GM18520 (cell line): ENCODE measurements around the gene INTS12.
"Not testable (repeated sequence)": the region's sequence is repeated elsewhere in the genome, so short reads cannot be mapped to it uniquely, and the experiment has no call there.

Experiments
- ATAC-seq: cut with Tn5 transposase; IDR thresholded peaks from one replicate; pipeline ENCODE4 v1.9.1; 2021; ENCODE audit not compliant: unreplicated experiment

INTS12 gene

GRCh38 chr4:105708181-105709080, at the start of gene INTS12, which contains the start of gene GSTCD:
Gene INTS12, minus strand, starts transcription at chr4:105708689. Its CDS starts 8,684 bp downstream, at chr4:105700005.
Gene GSTCD, plus strand, starts transcription at chr4:105708784. Its CDS starts 8,830 bp downstream, at chr4:105717614.
- ATAC-seq = peak; percentile 66

DNA sequence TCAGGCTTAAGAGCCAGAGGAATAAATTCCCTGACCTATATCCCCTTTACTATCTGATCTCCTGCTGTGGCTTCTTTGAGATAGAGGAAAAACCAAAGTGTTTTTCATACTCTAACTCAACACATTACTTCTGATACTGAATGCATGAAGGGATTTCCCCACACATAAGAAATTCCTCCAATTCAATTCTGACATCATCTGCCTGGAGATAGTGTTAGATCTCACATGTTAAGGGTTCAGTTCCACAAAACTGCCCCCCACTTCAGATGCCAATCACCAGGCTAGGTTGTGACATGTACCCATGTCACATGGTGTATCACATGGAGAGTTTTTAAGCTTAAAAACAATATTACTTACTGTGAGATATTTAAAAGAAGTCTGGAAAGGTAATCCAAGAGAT, 46.9 kb upstream of the INTS12 start:
- ATAC-seq = no peak

- ATAC-seq = no peak
Observed at GRCh38 chr4:105753361-105753760, 44.9 kb upstream of the INTS12 start.

DNA sequence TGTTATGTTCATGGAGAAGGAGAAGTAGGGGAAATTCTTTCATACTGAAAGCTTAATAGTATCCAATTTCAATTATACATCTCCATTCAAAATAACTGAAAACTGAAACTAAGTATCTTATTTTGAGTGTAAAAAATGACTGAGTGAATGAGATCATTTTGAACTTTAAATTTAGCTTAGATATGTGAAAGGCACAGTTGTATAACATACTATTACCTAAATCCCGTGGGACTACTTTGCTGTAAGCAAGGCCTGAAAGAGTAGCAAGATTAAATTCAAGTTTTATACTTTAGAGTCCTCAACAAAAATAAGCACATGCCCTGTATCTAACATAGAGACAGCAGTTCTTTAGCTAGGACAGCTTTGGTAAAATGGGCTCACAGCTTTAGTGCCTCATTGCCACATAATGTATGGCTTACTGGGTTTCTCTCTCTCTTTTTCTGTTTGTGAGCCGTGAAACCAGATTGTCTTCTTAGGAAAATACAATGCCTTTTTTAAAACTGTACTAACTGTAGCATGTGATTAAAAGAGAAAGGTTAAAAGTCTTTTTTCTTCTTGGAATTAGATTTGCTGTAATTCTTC, 43.3 kb upstream of the INTS12 start:
- no peak for ATAC-seq

- no peak for ATAC-seq
Observed at GRCh38 chr4:105748222-105748621, 39.7 kb upstream of the INTS12 start.

- no peak for ATAC-seq
Observed at GRCh38 chr4:105741548-105741947, 33.1 kb upstream of the INTS12 start.

GRCh38 chr4:105735217-105735616, 26.7 kb upstream of the INTS12 start:
- not testable (repeated sequence) for ATAC-seq

GRCh38 chr4:105729895-105730294, 21.4 kb upstream of the INTS12 start:
- ATAC-seq = not testable (repeated sequence)

DNA sequence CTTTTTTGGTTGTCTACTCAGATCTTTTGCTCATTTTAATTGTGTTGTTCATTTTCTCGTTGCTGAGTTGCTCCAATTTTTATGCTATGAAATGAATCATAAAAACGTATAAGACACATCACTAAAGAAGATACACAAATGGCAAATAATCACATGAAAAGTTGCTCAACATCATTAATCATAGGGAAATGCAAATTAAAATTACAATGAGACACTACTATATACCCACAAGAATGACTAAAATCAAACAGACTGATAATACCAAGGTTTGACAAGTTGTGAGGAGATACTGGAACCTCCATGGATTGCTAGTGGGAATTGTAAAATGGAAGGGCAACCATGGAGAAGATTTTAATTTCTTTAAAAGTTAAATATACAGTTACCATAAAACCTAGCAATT, 17.1 kb upstream of the INTS12 start:
- ATAC-seq = no peak

DNA sequence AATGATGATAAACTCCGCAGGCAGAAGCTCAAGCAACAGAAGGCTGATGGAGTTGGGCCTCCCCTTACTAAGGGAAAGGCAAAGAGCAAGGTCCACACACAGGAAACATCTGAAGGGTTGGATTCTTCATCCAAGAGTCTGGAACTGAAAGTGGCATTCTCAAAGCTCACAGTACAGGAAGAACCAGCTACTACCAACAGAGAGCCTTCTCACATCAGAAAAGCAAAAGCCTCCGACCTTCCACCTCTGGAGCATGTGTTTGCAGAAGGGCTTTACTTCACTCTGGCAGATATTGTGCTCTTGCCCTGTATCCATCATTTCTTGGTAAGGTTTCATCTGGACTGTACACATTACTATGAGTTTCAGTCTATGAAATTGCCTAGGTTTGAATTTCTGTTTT, 10.7 kb upstream of the INTS12 start:
- ATAC-seq = no peak

DNA sequence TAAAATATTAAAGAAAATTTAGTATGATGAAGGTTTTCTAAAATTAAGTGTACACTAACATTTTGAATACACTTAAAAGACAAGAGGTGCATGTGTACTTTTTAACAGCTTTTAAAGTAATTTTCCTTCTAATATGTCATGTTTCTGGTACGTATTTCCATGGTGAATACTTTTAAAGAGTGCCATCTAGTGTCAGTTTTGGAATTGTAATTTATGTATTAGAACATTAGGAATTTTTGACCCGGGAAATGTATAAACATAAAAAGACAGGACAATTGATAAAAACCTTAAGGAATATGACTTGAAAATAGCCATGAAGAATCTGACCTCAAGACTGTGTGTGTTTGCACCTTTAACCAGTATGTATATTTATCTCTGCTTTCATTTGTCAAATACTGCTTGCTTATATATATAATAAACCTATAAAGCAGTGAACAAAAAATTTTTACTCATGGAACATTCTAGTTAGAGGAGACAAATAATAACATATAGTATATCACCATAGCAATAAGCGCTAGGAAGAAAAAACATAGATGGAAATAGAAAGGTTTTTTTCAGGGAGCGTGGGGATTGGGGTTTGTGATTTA, 7.3 kb upstream of the INTS12 start:
- ATAC-seq = no peak

DNA sequence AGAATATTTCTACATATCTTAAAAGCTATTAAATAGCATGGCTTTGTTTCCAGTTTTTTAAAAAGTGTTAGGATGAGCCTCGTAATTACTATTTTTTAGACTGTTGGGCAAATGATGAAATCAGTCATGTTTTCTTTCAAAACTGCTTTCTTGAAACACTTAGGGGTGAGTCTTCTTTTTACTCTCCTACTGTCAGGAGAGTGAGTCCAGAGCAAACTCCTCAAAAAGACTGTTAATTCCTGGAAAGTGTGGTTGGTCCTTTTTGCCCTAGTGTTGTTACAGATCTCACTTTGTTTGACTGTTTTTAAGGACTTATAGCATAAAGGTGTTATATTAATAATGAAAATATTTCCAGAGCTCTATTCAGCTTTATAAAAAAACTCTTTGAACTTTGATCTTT, 6.4 kb upstream of the INTS12 start:
- no peak for ATAC-seq

GRCh38 chr4:105714071-105714521, 5.6 kb upstream of the INTS12 start:
- ATAC-seq = peak; percentile 53

DNA sequence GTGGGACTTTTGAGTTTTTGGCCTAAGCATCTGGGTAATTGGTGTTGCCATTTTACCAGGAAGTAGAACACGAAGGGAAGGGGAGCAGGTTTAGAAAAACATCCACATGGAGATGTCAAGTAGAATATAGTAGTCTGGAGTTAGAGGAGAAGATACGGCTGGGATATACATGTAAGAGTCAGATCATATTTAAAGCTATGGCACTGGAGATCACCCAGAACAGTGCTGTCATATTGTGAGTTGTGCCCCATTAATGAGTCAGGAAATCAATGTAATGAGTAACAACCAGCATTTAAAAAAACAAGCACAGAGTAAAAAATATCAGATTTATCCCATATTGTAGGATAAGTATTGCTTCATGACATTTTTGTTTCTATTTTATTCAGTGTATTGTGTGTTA, 4.3 kb upstream of the INTS12 start:
- ATAC-seq = no peak

DNA sequence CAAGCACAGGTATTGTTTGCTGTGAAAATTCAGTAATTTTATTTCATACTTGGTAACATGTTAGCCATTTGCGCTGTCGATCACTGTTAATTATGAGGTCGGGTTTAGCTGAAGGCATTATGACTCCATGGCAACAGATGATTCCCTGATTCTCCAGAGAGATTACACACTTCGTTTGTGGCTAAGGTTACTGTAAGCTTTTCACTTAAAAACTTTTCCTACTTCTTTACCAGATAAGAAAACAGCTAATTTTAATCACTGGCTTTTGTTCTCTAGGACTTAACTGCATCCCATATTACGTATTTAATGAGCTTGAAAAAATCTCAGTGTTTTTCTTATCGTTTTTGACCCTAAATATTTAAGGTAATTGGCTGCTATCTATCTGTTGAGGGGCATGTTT, 2.2 kb upstream of the INTS12 start:
- no peak for ATAC-seq

DNA sequence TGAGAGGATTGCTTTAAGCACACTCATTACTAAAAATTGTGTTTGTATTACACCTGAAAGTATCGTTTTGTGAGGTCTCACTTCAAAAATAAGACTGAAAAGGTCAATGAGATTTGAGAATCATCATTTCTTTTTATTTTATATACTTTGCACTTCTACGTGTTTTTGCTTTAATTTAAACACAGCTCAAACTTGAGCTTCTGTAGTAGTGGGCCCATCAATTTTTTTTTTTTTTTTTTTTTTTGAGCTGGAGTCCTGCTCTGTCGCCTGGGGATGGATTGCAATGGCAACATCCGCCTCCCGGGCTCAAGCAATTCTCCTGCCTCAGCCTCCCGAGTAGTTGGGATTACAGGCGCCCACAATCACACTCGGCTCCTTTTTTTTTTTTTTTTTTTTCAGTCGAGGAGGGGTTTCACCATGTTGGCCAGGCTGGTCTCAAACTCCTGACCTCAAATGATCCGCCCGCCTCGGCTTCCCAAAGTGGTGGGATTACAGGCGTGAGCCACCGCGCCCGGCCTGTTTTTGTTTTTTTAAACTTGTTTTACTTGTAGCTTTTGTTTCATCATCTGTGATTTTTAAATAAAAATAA, 1.6 kb upstream of the INTS12 start:
- no peak for ATAC-seq

- ATAC-seq = peak; percentile 17
Observed at GRCh38 chr4:105709081-105709450, 577 bp upstream of the INTS12 start.

DNA sequence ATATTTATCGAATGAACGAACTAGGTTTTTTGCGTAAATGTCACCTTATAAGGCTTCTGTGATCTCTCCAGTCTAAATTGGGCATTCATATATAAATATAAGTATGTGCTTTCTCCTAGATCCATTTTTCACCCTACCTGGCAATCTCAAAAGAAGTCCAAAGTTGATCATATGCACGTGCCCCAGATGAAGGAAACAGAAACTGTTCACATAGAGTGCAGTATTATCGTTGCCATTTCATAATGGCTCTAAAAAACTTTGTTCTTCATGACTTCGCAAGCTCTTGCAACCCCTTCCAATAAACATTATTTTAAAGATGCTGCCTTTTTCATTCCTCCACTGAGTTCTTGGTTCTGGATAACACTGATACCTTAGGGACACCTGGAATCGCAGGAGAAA, 708 bp downstream of the INTS12 start:
- ATAC-seq = no peak

DNA sequence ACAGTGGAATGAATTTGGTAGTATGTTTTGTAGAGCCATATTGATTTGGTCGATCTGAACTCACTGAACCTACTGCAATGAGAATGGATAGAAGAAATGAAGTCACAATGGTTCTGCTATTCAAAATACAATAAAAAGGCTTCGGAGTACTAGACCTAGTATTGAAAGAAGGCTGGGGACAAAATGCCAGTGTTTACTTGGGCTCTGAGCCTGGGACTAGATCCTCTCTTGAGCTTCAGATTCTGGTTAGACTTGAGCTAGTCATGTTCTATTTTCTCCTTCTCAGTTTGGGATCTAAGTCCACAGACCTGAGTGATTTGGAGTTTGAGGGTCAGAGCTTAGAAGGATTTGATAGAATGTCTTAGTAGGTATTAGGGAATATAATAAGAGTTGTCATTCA, 9.9 kb downstream of the INTS12 start:
- ATAC-seq = no peak

DNA sequence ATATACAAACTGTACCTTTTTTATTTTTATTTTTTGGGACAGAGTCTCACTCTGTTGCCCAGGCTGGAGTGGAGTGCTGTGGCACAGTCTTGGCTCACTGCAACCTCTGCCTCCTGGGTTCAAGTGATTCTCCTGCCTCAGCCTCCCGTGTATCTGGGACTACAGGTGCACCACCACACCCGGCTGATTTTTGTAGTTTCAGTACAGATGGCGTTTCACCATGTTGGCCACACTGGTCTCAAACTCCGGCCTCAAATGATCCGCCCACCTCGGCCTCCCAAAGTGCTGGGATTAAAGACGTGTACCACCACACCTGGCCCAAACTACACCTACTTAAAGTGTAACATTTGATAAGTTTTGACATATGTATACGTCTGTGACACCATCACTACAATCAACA, 12.7 kb downstream of the INTS12 start:
- not testable (repeated sequence) for ATAC-seq

- ATAC-seq = not testable (repeated sequence)
Observed at GRCh38 chr4:105694812-105695211, 13.7 kb downstream of the INTS12 start.

- no peak for ATAC-seq
Observed at GRCh38 chr4:105686571-105686970, 21.9 kb downstream of the INTS12 start.
